H1 (cell line): ENCODE data around the gene C1orf116. TPM values are rescaled to one million over a fixed set of nuclear protein-coding genes. Genes with fewer than 3 reads are reported as not detected.

ENCODE experiments used
- CTCF ChIA-PET: fragments of 300-600 bp; sonication (Branson Sonifier 250); formaldehyde crosslinking; loops from one replicate; lab custom pipeline; 2021; ENCODE audit not compliant: partially characterized antibody; lab: Charles Lee
- POLR2A ChIA-PET: fragments of 300-600 bp; sonication (Branson Sonifier 250); formaldehyde crosslinking; loops from one replicate; lab custom pipeline; 2021; ENCODE audit warnings: inconsistent platforms; ENCODE audit not compliant: partially characterized antibody; lab: Charles Lee
- DNase-seq, 2 experiments: peaks; one replicate each; pipeline versions ENCODE4 v3.0.0 to v3.0.0-alpha.2; 2010 to 2022; ENCODE audit warnings: low spot score in 2 of 2, low read depth in 1 of 2, mixed read lengths in 1 of 2
- FAIRE-seq: peaks from 2 replicates; lab custom pipeline; 2011; peaks lifted over from hg19 to GRCh38; lab: Jason Lieb, UNC
- H2AFZ ChIP-seq: 2 replicates; pipeline ENCODE4 v1.8.1; 2012; ENCODE audit warnings: low read length, inconsistent platforms
- H2AK5ac ChIP-seq: 2 replicates; pipeline ENCODE4 v1.6.1; 2013; ENCODE audit warnings: low read depth, low read length
- H2BK120ac ChIP-seq: replicated peaks from 2 replicates; pipeline ENCODE3; 2013; ENCODE audit warnings: low read depth, low read length, inconsistent platforms
- H2BK12ac ChIP-seq: 2 replicates; pipeline ENCODE4 v1.6.1; 2013; ENCODE audit warnings: low read depth, low read length
- H2BK15ac ChIP-seq: 2 replicates; pipeline ENCODE4 v1.6.1; 2013; ENCODE audit warnings: low read length
- H2BK20ac ChIP-seq: 2 replicates; pipeline ENCODE4 v1.6.1; 2013; ENCODE audit warnings: low read length
- H2BK5ac ChIP-seq: 2 replicates; pipeline ENCODE4 v1.6.1; 2013; ENCODE audit warnings: low read depth, low read length
- H3K14ac ChIP-seq: 2 replicates; pipeline ENCODE4 v1.6.1; 2013; ENCODE audit warnings: inconsistent platforms; ENCODE audit not compliant: insufficient read length
- H3K18ac ChIP-seq: 2 replicates; pipeline ENCODE4 v1.6.1; 2013; ENCODE audit warnings: low read length; ENCODE audit errors: extremely low read depth
- H3K23ac ChIP-seq: 2 replicates; pipeline ENCODE4 v1.6.1; 2013; ENCODE audit warnings: inconsistent platforms; ENCODE audit not compliant: insufficient read length
- H3K23me2 ChIP-seq: 2 replicates; pipeline ENCODE4 v1.6.1; 2013; ENCODE audit warnings: low read depth, low read length
- H3K27ac ChIP-seq: 2 replicates; pipeline ENCODE4 v1.6.1; 2011; ENCODE audit warnings: low read depth, low read length, inconsistent platforms
- H3K27me3 ChIP-seq, 4 experiments: replicated peaks in 1 of 4; 1 replicate in 1 of 4; 2 replicates in 3 of 4; pipeline versions ENCODE4 v1.6.1 to v1.8.1; 2011 to 2013; ENCODE audit warnings: low read length in 3 of 4, mild to moderate bottlenecking in 3 of 4, inconsistent platforms in 2 of 4, mixed read lengths in 2 of 4, moderate library complexity in 1 of 4; ENCODE audit not compliant: control insufficient read depth in 3 of 4, insufficient read depth in 3 of 4; ENCODE audit errors: extremely low read depth in 1 of 4
- H3K36me3 ChIP-seq, 4 experiments: 2 replicates each; pipeline versions ENCODE4 v1.6.1 to v1.8.1; 2011 to 2013; ENCODE audit warnings: mild to moderate bottlenecking in 4 of 4, low read length in 3 of 4, moderate library complexity in 2 of 4, control low read depth in 1 of 4, inconsistent platforms in 1 of 4; ENCODE audit not compliant: insufficient read depth in 4 of 4, control insufficient read depth in 2 of 4
- H3K4ac ChIP-seq: replicated peaks from 2 replicates; pipeline ENCODE3; 2013; ENCODE audit warnings: low read length, low read depth, mixed read lengths, inconsistent platforms; ENCODE audit not compliant: insufficient read length
- H3K4me1 ChIP-seq, 4 experiments: replicated peaks in 1 of 4; 1 replicate in 1 of 4; 2 replicates in 3 of 4; pipeline versions ENCODE4 v1.6.1 to v1.8.1; 2011 to 2013; ENCODE audit warnings: low read length in 3 of 4, inconsistent platforms in 2 of 4, mixed read lengths in 1 of 4; ENCODE audit not compliant: insufficient read depth in 4 of 4, control insufficient read depth in 3 of 4
- H3K4me2 ChIP-seq, 2 experiments: 2 replicates each; pipeline versions ENCODE4 v1.6.1 to v1.8.1; 2011 to 2013; ENCODE audit warnings: low read depth in 2 of 2, low read length in 2 of 2, control low read depth in 1 of 2, inconsistent platforms in 1 of 2, mild to moderate bottlenecking in 1 of 2; ENCODE audit not compliant: insufficient read depth in 1 of 2
- H3K4me3 ChIP-seq, 4 experiments: fragments of 200-600, 300-600 bp in 1 of 4; sonication (generic), shearing (Covaris generic), sonication (Bioruptor Twin) in 1 of 4; 2 replicates each; pipeline versions ENCODE4 v1.5.1 to v1.8.1; 2011 to 2016; ENCODE audit warnings: low read length in 4 of 4, low read depth in 3 of 4, control low read depth in 2 of 4, inconsistent platforms in 2 of 4, mild to moderate bottlenecking in 2 of 4, mixed read lengths in 1 of 4, moderate library complexity in 1 of 4; ENCODE audit not compliant: insufficient read depth in 2 of 4; ENCODE audit errors: extremely low read depth in 1 of 4
- H3K56ac ChIP-seq: replicated peaks from 2 replicates; pipeline ENCODE3; 2013; ENCODE audit warnings: low read depth, mild to moderate bottlenecking, mixed read lengths, low read length, inconsistent platforms; ENCODE audit not compliant: insufficient read length
- H3K79me1 ChIP-seq: 2 replicates; pipeline ENCODE4 v1.6.1; 2013; ENCODE audit warnings: low read depth, low read length, control low read depth
- H3K79me2 ChIP-seq, 2 experiments: 2 replicates each; pipeline versions ENCODE4 v1.6.1 to v1.8.1; 2012 to 2013; ENCODE audit warnings: low read length in 2 of 2, mild to moderate bottlenecking in 2 of 2, inconsistent platforms in 1 of 2; ENCODE audit not compliant: insufficient read depth in 2 of 2, control insufficient read depth in 1 of 2
- H3K9ac ChIP-seq, 4 experiments: replicated peaks in 1 of 4; 1 replicate in 1 of 4; 2 replicates in 3 of 4; pipeline versions ENCODE4 v1.6.1 to v1.8.1; 2011 to 2013; ENCODE audit warnings: low read depth in 3 of 4, low read length in 3 of 4, control low read depth in 2 of 4, mild to moderate bottlenecking in 2 of 4, moderate library complexity in 2 of 4, inconsistent platforms in 1 of 4; ENCODE audit errors: extremely low read depth in 1 of 4
- H3K9me3 ChIP-seq, 2 experiments: 2 replicates each; pipeline versions ENCODE4 v1.6.1 to v1.8.1; 2012 to 2013; ENCODE audit warnings: mild to moderate bottlenecking in 2 of 2, moderate library complexity in 2 of 2, control low read depth in 1 of 2, inconsistent platforms in 1 of 2, low read depth in 1 of 2, low read length in 1 of 2, mixed read lengths in 1 of 2; ENCODE audit not compliant: insufficient read depth in 2 of 2
- H4K20me1 ChIP-seq, 2 experiments: replicated peaks in 1 of 2; 2 replicates each; pipeline versions ENCODE3 to v1.8.1; 2011 to 2013; ENCODE audit warnings: inconsistent platforms in 2 of 2, low read length in 2 of 2, mild to moderate bottlenecking in 1 of 2; ENCODE audit not compliant: insufficient read depth in 2 of 2, control insufficient read depth in 1 of 2
- H4K5ac ChIP-seq: 2 replicates; pipeline ENCODE4 v1.6.1; 2013; ENCODE audit warnings: low read length, low read depth, mixed read lengths, inconsistent platforms; ENCODE audit not compliant: insufficient read length
- H4K8ac ChIP-seq: 2 replicates; pipeline ENCODE4 v1.8.0; 2013; ENCODE audit warnings: mild to moderate bottlenecking, moderate library complexity, low read length, inconsistent platforms; ENCODE audit not compliant: insufficient read depth; ENCODE audit errors: extremely low read depth
- H4K91ac ChIP-seq: replicated peaks from 2 replicates; pipeline ENCODE3; 2013; ENCODE audit warnings: low read length, mixed read lengths, inconsistent platforms; ENCODE audit not compliant: insufficient read length
- ASH2L ChIP-seq: fragments of 200-600, 300-600 bp; sonication (generic); IDR thresholded peaks from one replicate; pipeline ENCODE4 v1.7.1; 2017; ENCODE audit warnings: low read length
- CREB1 ChIP-seq: IDR thresholded peaks from 2 replicates; pipeline ENCODE4 v1.6.1; 2012; ENCODE audit warnings: inconsistent platforms
- PHF8 ChIP-seq: fragments of 200-600 bp; sonication (generic); conservative IDR thresholded peaks from 2 replicates; pipeline ENCODE4 v1.7.1; 2012; ENCODE audit warnings: low read depth, mild to moderate bottlenecking, inconsistent platforms, low read length, moderate library complexity
- SRF ChIP-seq: IDR thresholded peaks from 2 replicates; pipeline ENCODE4 v1.6.1; 2011; ENCODE audit warnings: mild to moderate bottlenecking, low read depth, low read length, moderate library complexity
- TAF7 ChIP-seq: optimal IDR thresholded peaks from 2 replicates; pipeline ENCODE3; 2011; ENCODE audit warnings: low read depth, mild to moderate bottlenecking, inconsistent platforms, low read length, moderate library complexity, borderline replicate concordance
- WGBS, 2 experiments: shearing (Covaris generic) in 1 of 2; methylation state at CpG; one replicate each; pipeline versions ENCODE4 v1.1.6 to v1.1.7; 2013 to 2015; ENCODE audit warnings: low lambda C conversion rate in 2 of 2, mixed read lengths in 2 of 2, inconsistent platforms in 1 of 2, low coverage in 1 of 2, missing lambda C conversion rate in 1 of 2; ENCODE audit not compliant: insufficient replicate concordance in 2 of 2, insufficient coverage in 1 of 2, insufficient read length in 1 of 2; ENCODE audit errors: extremely low coverage in 1 of 2, missing lambda C conversion rate in 1 of 2; 5-methylcytosine and 5-hydroxymethylcytosine counted together
- polyA plus RNA-seq, 7 experiments: library from polyadenylated mRNA; depleted of rRNA in 3 of 7; stranded (reverse) in 5 of 7; unstranded in 2 of 7; fragments of >200 nt in 5 of 7; fragments of 200-250 nt in 2 of 7; gene quantifications; 1 replicate in 5 of 7; 2 replicates in 1 of 7; 4 replicates in 1 of 7; pipeline versions ENCODE4 v1.2.1 to v1.2.3, GENCODE V29; 2011 to 2013; ENCODE audit warnings: missing spikeins in 2 of 7, mixed read lengths in 2 of 7
- total RNA-seq: library from RNA; stranded (reverse); fragmentation: NEBNext Ultra II Directional; extraction: Animal tissue kit (Norgen Biotek cat#: 25700); gene quantifications from 2 replicates; pipeline ENCODE4 v1.2.1, GENCODE V29; 2021

The C1orf116 gene
- total and polyA plus RNA-seq, 2 of the 8 experiments (the other 6 are each of a cell fraction or from before 2014, with no cell fraction given), result 2.2 to 3.9 TPM

- no peak overlapping the region for H2BK15ac ChIP-seq
- H3K14ac ChIP-seq, result no peak overlapping the region
- ChIA-PET CTCF (interaction anchor here (1.3 to 1.8 kb wide), 3 partner anchors 21 to 187 kb away, joined by 3 to 10 read pairs (median 6); no protein-coding TSS in a partner anchor), POLR2A (no interaction called here)
- peak overlapping the region; percentile 36 to 46 for H3K4me2 ChIP-seq
- H3K79me1 ChIP-seq, result no peaks in the 10 kb centered on the region
- no peak overlapping the region for H3K23ac ChIP-seq
- H3K23me2 ChIP-seq, result no peaks in the 10 kb centered on the region; the same call in 1 of the 2 replicates
- H4K5ac ChIP-seq, result no peak overlapping the region
- no peak overlapping the region for H3K4ac ChIP-seq
- DNase-seq, result no peak
- no peak for FAIRE-seq
- H2BK20ac ChIP-seq, result no peak overlapping the region
- H4K91ac ChIP-seq, result no peak overlapping the region
- H3K27me3 ChIP-seq, result no peaks in the 10 kb centered on the region; a peak in 2 of 7 replicates
- 45% methylated on average over 10 of the region's 10 CpGs; no CpG with 5 or more reads in 1 of the 2 experiments for WGBS, 2 experiments
- peaks cover 4 to 15% (median 7%) of the 10 kb centered on the region in 4 experiments for H3K4me1 ChIP-seq
- H4K8ac ChIP-seq, result no peak overlapping the region
- no peak overlapping the region for H3K56ac ChIP-seq
- H3K36me3 ChIP-seq, result no peaks in the 10 kb centered on the region
- H2BK12ac ChIP-seq, result peak overlapping the region; percentile 10; the same call in 1 of the 2 replicates
- no peak overlapping the region; a peak in 1 of 8 replicates for H3K4me3 ChIP-seq
- H2BK5ac ChIP-seq, result no peak overlapping the region
- H2AK5ac ChIP-seq, result no peak overlapping the region
- H3K18ac ChIP-seq, result no peak overlapping the region; the same call in 1 of the 2 replicates
- H3K79me2 ChIP-seq, result no peaks in the 10 kb centered on the region
- no peak overlapping the region for H3K9ac ChIP-seq
- no peak overlapping the region for H2BK120ac ChIP-seq
- no peak overlapping the region for H2AFZ ChIP-seq
- no peak overlapping the region for H3K27ac ChIP-seq
- no peaks in the 10 kb centered on the region for H4K20me1 ChIP-seq
- no peaks in the 10 kb centered on the region for H3K9me3 ChIP-seq
- TF ChIP-seq CREB1 (no peak), PHF8 (no peak), ASH2L (no peak), SRF (no peak), TAF7 (no peak)
These were observed 47.3 kb downstream of the C1orf116 start for GRCh38 chr1:206985162-206985749.
